GM21723 (cell line): ENCODE measurements around the gene HUNK.
"Not testable (repeated sequence)": the region's sequence is repeated elsewhere in the genome, so short reads cannot be mapped to it uniquely, and the experiment has no call there.

Source experiments
- ATAC-seq: cut with Tn5 transposase; IDR thresholded peaks from one replicate; pipeline ENCODE4 v1.9.1; 2021; ENCODE audit warnings: mild to moderate bottlenecking, moderate library complexity; ENCODE audit not compliant: unreplicated experiment

Gene HUNK

GRCh38 chr21:31870472-31871193 is 2.2 kb upstream of the HUNK start:
- no peak for ATAC-seq

DNA sequence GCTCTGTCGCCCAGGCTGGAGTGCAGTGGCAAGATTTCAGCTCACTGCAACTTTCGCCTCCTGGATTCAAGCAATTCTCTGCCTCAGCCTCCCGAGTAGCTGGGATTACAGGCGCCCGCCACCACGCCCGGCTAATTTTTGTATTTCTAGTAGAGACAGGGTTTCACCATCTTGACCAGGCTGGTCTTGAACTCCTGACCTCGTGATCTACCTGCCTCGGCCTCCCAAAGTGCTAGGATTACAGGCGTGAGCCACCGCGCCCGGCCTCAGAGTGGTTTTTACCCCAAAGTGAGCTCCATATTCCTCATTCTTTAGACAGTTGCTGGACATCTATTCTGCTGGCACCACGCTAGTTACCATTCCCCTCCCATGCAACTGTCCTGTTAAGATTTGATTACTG is 1.4 kb upstream of the HUNK start:
- ATAC-seq, result not testable (repeated sequence)

- ATAC-seq, result no peak
These were observed 758 bp upstream of the HUNK start for GRCh38 chr21:31872072-31872451.

DNA sequence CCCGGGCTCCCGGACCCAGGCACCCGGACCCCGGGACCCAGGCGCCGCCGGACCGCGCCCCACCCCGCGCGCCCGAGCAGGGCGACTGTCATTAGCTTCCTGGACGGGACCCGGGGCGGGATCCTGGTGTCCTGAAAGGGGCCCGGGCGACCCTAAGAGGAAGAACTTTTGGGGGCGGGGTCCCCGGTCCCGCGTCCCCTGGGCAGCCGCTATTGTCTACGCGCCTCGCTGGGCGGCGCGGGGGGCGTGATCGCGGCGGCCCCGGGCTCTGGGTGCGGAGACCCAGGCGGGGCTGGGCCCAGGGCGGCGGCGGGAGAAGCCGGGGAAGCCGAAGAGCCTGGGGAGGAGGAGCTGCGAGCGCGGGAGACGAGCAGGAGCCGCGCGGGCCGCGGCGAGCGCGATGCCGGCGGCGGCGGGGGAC is 465 bp downstream of the HUNK start:
- no peak for ATAC-seq

DNA sequence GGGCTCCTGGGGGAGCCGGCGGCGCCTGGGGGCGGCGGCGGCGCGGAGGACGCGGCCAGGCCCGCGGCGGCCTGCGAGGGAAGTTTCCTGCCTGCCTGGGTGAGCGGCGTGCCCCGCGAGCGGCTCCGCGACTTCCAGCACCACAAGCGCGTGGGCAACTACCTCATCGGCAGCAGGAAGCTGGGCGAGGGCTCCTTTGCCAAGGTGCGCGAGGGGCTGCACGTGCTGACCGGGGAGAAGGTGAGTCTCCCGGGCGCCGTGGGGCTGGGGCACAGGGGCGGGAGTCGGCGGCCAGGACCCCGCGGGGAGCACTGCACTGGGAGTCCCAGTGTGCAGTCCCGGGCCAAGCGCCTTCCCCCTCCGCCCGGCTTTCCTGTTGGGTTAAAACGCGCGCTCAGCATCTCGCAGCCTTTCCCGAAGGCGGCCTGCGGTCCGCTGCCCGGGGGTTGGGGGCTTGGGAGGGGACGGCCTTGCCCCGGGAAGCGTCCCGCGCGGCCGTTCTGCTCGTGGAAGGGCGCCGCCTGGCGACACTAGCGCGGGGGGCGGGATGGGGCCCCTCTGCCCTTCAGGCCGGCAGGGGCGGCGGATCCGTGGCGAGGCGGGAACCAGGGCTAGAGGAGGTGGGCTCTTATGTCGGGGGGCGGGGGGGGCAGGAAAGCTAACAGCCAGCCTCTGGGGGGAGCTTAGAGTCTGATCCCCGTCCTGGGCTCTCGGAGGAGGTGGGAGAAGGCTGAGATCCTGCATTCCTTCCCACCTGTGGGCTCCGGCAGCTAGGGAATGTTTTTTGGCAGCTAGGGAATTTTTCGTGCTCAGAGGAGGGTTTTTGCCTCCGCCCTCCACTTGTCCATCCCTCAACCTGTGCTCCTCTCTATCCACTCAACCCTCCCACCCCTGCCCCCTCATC is 1.1 kb downstream of the HUNK start:
- ATAC-seq, result no peak

GRCh38 chr21:31874812-31875212 is 2.0 kb downstream of the HUNK start:
- no peak for ATAC-seq

GRCh38 chr21:31875496-31876015 is 2.7 kb downstream of the HUNK start:
- no peak for ATAC-seq

DNA sequence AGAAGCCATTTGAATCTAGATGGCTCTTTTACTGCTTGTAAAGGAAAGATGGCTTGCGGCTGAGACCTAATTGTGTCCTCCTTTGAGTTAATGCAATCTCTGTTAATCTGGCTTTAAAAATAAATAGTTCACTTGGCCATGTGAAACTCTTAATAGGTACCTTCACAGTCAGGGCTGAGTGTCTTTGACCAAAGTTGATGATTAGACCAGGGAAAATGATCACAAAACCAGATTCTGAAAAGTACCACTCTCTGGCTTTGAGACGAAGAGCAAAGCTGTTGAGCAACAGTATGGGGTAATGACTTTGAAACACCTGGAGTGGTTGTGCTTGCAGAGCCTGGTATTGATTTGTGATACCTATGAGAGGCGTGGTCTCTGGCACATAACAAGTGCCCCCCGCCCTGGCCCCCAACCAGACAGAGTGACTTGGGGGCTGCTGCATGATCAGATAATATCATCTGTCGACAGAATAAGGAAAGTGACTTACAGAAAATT is 4.7 kb downstream of the HUNK start:
- no peak for ATAC-seq

DNA sequence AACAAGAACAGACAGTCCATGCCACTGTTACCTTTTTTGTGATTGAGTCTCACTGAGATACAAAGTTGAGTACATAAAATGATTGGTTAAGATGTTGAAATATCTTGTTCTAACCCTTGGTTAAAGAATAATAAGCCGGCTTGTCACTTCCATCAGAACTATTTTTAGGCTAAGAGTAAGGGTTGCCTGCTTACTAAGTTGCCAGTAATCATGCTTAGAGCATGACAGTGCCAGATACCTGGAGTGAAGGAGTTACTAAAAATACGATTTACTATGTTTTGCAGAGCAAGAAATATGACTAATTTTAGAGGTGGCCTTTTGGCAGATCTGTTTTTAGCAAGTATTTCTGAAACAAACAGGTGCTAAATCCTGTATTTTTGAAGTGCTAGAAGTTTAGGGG is 6.0 kb downstream of the HUNK start:
- ATAC-seq, result no peak

DNA sequence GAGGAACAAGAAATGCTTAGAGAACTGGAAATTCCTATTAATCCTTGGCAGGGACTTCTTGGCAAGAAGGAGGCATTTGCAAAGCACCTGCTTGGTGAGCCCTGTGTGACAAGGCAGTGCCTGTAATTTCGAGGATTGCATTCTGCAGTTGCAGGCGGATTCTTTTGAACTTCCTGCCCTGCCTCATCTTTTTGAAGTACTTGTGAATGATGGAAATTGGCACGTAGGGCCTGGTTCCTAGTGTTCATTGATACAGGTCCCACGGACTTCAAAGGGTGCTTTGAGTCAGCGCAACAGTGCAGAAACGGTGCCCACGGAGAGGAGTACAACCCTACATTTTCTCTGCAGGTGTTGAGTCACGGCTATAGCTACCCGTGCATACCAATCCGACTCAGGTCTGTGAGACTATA is 6.4 kb downstream of the HUNK start:
- ATAC-seq, result no peak

DNA sequence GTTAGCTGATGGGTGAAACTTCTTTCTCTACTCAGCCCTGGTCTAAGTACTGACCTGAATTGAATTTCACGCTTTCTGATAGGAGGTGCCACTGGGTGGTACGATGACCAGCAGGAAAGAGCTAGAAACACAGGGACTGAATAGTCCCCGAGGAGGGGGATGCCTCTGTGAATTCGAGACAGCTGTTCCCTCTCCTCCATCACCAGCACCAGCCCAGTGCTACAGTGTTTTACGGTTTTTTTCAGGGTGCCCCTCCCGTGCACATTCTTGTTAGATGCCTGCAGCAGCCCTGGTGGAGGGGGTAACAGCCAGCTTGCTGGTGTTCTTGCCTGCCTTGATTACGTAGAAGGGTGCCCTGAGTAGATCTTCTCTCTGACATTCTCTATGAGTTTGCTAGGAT is 7.1 kb downstream of the HUNK start:
- ATAC-seq, result no peak

GRCh38 chr21:31880816-31881215 is 8.0 kb downstream of the HUNK start:
- no peak for ATAC-seq

- no peak for ATAC-seq
These were observed 9.9 kb downstream of the HUNK start for GRCh38 chr21:31882711-31883110.

GRCh38 chr21:31885146-31885545 is 12.3 kb downstream of the HUNK start:
- no peak for ATAC-seq

- no peak for ATAC-seq
These were observed 14.1 kb downstream of the HUNK start for GRCh38 chr21:31886915-31887314.

GRCh38 chr21:31887391-31887841 is 14.6 kb downstream of the HUNK start:
- ATAC-seq, result no peak

DNA sequence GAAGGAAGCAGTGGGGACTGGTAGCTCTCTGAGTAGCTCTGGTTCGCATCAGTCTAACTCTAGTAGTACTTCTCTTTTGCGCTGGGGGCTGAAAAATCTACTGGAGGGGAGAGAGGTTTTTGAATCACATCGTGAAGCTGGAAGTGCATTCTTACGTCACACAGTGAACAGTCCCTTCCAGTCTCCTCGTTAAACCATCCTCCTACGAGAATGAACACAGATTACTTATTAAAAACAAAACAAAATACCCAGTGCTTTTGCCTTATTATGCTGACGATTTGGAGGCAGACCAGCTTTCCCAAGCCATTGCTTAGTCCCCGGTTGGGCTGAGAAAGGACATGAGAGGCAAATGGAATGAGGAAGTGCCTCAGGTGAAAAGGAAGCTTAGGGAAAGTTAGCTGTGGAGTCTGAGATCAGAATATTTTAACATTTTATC is 16.1 kb downstream of the HUNK start:
- ATAC-seq, result no peak

DNA sequence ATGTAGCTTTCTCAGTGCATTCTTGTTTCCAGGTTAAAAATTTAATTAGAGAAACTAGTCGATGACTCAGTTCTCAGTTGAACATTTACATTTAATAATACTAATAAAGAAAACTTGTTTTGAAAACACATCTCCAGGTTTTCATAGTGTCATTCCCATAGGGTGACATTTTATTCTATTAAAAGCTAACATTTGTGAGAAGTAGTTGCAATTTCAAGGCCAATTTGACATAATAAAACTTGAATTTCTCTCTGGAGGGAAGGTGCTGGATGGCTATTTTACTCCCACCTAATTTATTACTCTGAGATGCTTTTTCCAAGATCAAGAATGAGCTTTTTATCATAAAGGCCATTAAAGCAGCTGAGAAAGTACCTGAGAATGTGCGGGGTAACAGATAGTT is 16.6 kb downstream of the HUNK start:
- ATAC-seq, result no peak

- no peak for ATAC-seq
These were observed 19.9 kb downstream of the HUNK start for GRCh38 chr21:31892686-31893085.

GRCh38 chr21:31893851-31894415 is 21.1 kb downstream of the HUNK start:
- no peak for ATAC-seq

- ATAC-seq, result no peak
These were observed 21.6 kb downstream of the HUNK start for GRCh38 chr21:31894457-31894856.
